Brain microvascular endothelial cell (primary cell): ENCODE data around the gene PTPRN.
"Not testable (repeated sequence)": the region's sequence is repeated elsewhere in the genome, so short reads cannot be mapped to it uniquely, and the experiment has no call there.

Experiments
- DNase-seq: peaks from one replicate; pipeline ENCODE4 v3.0.0-alpha.2; 2020
- H3K27ac ChIP-seq: fragments of 250-450 bp; sonication (Bioruptor Pico); 2 replicates; pipeline ENCODE4 v1.5.1; 2020; ENCODE audit warnings: mild to moderate bottlenecking, moderate library complexity
- H3K27me3 ChIP-seq: fragments of 250-450 bp; sonication (Bioruptor Pico); replicated peaks from 2 replicates; pipeline ENCODE4 v1.5.1; 2020; ENCODE audit warnings: mild to moderate bottlenecking
- H3K36me3 ChIP-seq: fragments of 250-450 bp; sonication (Bioruptor Pico); replicated peaks from 2 replicates; pipeline ENCODE4 v1.5.1; 2020; ENCODE audit warnings: mild to moderate bottlenecking
- H3K4me3 ChIP-seq: 2 replicates; pipeline ENCODE4 v1.5.1; 2011; ENCODE audit warnings: low read depth, mild to moderate bottlenecking, control low read depth, low read length, moderate library complexity
- CTCF ChIP-seq: IDR thresholded peaks from 2 replicates; pipeline ENCODE4 v1.5.1; 2011; ENCODE audit warnings: low read depth, mild to moderate bottlenecking, moderate library complexity, low read length, control low read depth, inconsistent platforms; ENCODE audit errors: missing control alignments
- in situ Hi-C: cut with HindIII; loops from 2 replicates; pipeline ENCODE4 v1.10.0; 2017; ENCODE audit warnings: low sequenced_read_pairs, low pct_ligation_motif_present

Gene PTPRN

GRCh38 chr2:219314804-219315468 lies 5.7 kb upstream of the PTPRN start:
- Histone ChIP-seq H3K36me3 (no peaks in the 10 kb centered on the region), H3K27ac (no peak overlapping the region), H3K27me3 (peaks cover under 1% of the 10 kb centered on the region), H3K4me3 (no peak overlapping the region)
- no peak for TF ChIP-seq CTCF
- no peak for DNase-seq
- in situ Hi-C loops: no loop called here

- in situ Hi-C loops, H3K27me3 ChIP-seq, DNase-seq, H3K27ac ChIP-seq, H3K4me3 ChIP-seq, H3K36me3 ChIP-seq: not testable (repeated sequence)
Measured at GRCh38 chr2:219312683-219313263, 3.6 kb upstream of the PTPRN start.

GRCh38 chr2:219308142-219309101 lies 779 bp downstream of the PTPRN start:
- Histone ChIP-seq H3K4me3 (peak overlapping the region; percentile 48), H3K36me3 (no peaks in the 10 kb centered on the region), H3K27me3 (peaks cover 12% of the 10 kb centered on the region), H3K27ac (no peak overlapping the region)
- no peak for TF ChIP-seq CTCF
- peak; percentile 36 for DNase-seq
- in situ Hi-C loops: no loop called here

GRCh38 chr2:219306047-219306446 lies 3.2 kb downstream of the PTPRN start:
- Histone ChIP-seq H3K4me3 (no peak overlapping the region), H3K36me3 (no peaks in the 10 kb centered on the region), H3K27me3 (peaks cover 29% of the 10 kb centered on the region), H3K27ac (no peak overlapping the region)
- no peak for DNase-seq
- no peak for TF ChIP-seq CTCF
- in situ Hi-C loops: no loop called here

- no peak for TF ChIP-seq CTCF
- no peak overlapping the region for H3K27ac ChIP-seq
- no peaks in the 10 kb centered on the region for H3K36me3 ChIP-seq
- no peak overlapping the region for H3K4me3 ChIP-seq
- no peak for DNase-seq
- in situ Hi-C loops: no loop called here
- H3K27me3 ChIP-seq: peaks cover 32% of the 10 kb centered on the region
Measured at GRCh38 chr2:219304223-219304622, 5.0 kb downstream of the PTPRN start.

GRCh38 chr2:219302412-219302968 lies 6.7 kb downstream of the PTPRN start:
- Histone ChIP-seq H3K36me3 (no peaks in the 10 kb centered on the region), H3K27ac (no peak overlapping the region), H3K27me3 (peaks cover 30% of the 10 kb centered on the region), H3K4me3 (no peak overlapping the region)
- no peak for DNase-seq
- no peak for TF ChIP-seq CTCF
- in situ Hi-C loops: no loop called here
